GM13977 (cell line): ENCODE measurements around the gene GPHB5.

Experiments
- DNase-seq: peaks from one replicate; pipeline ENCODE4 v3.0.0; 2012; ENCODE audit warnings: low spot score
- in situ Hi-C: fragments of 300-500 bp; cut with MboI; formaldehyde crosslinking; loops from one replicate; pipeline ENCODE4 v1.12.0; 2022; ENCODE audit warnings: low sequenced_read_pairs, low pct_unique_long_range_greater_than_20kb, mixed read lengths, inconsistent platforms; ENCODE audit not compliant: unreplicated experiment
- TF ChIP-seq, protein P1 (sequence below): IDR thresholded peaks from 2 replicates; pipeline ENCODE4 v1.5.1; 2012; ENCODE audit warnings: mild to moderate bottlenecking, control low read depth; ENCODE audit not compliant: insufficient read depth; ENCODE audit errors: extremely low read depth, missing control alignments

The GPHB5 gene

GRCh38 chr14:63344336-63344735 is 25.6 kb upstream of the GPHB5 start:
- TF ChIP-seq, protein P1, sequence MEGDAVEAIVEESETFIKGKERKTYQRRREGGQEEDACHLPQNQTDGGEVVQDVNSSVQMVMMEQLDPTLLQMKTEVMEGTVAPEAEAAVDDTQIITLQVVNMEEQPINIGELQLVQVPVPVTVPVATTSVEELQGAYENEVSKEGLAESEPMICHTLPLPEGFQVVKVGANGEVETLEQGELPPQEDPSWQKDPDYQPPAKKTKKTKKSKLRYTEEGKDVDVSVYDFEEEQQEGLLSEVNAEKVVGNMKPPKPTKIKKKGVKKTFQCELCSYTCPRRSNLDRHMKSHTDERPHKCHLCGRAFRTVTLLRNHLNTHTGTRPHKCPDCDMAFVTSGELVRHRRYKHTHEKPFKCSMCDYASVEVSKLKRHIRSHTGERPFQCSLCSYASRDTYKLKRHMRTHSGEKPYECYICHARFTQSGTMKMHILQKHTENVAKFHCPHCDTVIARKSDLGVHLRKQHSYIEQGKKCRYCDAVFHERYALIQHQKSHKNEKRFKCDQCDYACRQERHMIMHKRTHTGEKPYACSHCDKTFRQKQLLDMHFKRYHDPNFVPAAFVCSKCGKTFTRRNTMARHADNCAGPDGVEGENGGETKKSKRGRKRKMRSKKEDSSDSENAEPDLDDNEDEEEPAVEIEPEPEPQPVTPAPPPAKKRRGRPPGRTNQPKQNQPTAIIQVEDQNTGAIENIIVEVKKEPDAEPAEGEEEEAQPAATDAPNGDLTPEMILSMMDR, result no peak
- no peak for DNase-seq
- in situ Hi-C loops, result no loop called here

DNA sequence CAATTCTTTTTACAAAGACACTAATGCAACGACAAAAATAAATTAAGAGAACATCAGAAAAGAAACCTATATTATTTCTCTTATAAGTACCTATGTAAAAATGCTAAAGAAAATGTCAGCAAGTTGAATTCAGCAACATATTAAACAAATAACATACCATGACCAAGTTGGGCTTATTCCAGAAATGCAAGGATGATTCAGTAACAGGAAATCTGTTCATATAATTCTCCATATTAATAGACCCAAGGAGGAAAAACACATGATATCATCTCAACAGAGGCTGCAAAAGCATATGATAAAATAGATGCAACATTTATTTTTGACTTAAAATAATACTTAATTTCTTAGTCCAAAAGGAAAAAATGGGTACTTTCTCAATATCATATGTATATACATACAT is 25.1 kb upstream of the GPHB5 start:
- TF ChIP-seq, protein P1, result no peak
- in situ Hi-C loops, result no loop called here
- no peak for DNase-seq

GRCh38 chr14:63342371-63342770 is 23.6 kb upstream of the GPHB5 start:
- in situ Hi-C loops, result no loop called here
- DNase-seq, result no peak
- TF ChIP-seq, protein P1, result no peak

DNA sequence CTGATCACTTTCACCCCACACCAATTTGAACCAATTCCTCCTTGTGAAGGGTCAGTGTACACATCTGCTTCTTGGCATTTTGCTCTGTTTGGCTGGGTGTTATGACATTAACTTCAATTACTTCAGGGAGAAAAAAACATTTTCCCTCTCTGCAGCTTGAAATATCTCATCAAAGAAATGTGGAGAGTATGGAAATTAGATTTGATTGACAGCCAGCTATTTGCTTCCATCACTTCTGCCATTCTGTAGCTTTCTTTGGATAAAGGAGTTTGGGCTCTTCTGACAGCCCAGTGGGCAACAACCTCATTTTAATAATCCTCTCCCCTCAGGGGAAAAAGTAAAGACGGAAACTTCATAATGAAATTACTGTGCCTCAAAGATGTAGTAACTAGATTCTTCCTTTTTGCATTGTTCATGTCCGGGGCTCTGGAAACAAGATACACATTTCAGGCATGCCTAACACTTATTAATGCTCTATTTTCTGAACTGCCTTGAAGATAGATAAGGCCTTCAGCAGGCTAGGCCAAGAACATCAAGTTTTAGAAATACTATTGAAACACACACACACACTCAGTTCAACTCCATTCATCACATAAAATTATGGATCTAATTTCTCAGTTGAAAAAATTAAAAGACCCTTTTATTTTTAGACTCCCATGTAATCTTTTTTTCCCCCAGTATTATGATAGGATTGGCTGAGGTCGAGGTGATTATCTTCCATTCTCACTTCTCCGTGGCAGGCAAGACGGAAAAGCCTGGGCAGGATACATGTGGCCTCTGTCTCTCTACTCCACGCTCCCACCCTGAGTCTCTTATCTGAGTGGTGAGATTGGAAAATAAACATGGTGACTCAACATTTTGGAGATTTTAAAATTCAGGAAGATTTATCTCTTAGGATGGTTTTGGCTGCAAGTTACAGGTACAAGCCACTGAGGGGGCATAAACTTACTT is 10.3 kb upstream of the GPHB5 start:
- DNase-seq, result no peak
- in situ Hi-C loops, result no loop called here
- TF ChIP-seq, protein P1, result no peak

- TF ChIP-seq, protein P1, result no peak
- no peak for DNase-seq
- in situ Hi-C loops, result no loop called here
Observed at GRCh38 chr14:63326840-63327239, 8.1 kb upstream of the GPHB5 start.

- in situ Hi-C loops, result no loop called here
- TF ChIP-seq, protein P1, result no peak
- DNase-seq, result no peak
Observed at GRCh38 chr14:63322897-63323573, 4.3 kb upstream of the GPHB5 start.
